GM19463 (cell line): ENCODE results near the gene LRRC52.

Experiments used
- ATAC-seq: cut with Tn5 transposase; IDR thresholded peaks from one replicate; pipeline ENCODE4 v1.9.1; 2021; ENCODE audit warnings: mild to moderate bottlenecking, moderate library complexity; ENCODE audit not compliant: unreplicated experiment

Gene LRRC52

DNA sequence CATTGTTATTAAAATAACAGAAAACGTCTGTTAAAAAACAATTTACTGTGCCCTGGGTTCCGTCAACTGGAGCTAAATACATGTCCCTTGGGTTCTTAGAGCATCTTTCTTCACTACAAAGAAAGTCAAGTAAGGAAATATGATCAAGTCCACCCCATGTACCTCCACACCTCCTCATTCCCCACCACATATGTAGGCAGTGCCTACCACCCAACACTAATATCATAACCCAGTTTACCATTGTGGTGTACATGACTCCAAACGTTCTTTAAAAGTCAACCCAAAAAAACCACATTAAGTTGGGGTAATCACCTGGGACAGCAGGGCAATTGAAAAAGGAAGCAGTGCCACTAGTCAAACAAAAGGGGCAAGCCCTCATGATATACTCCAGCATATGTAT, 7.8 kb upstream of the LRRC52 start:
- ATAC-seq: no peak

DNA sequence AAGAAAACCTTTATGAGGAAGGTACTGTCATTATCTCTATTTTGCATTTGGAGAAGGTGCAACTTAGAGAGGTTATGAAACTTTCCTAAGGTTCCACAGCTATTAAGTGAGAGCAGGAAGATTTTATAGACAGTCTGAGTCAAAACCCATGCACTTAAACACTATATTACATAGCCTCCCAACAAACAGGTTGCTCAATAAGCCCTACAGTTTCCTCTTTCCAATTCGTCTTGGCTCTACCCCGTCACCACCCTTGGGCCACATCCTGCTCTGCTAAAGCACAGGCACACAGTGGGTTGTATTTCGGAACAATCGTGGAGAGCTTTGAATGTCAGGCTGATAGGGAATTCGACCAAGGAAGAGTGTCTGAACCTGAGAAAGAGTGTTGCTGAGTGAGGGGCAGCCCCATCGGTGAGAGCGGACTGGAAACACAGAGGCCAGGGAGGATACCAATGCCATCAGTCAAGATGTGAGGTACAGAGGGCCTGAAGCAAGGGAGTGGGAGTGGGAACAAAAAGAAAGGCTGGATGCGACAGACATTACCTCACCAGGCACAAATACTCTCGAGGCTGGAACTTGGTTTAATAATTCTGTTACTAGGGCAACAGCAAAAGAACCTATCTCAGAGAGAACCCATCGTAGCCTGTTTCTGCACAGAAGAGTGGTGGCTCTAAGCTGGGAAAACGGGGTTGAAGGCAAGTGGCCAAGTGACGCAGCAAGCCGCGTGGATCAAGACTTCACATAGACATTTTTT, 6.3 kb upstream of the LRRC52 start:
- ATAC-seq: no peak

DNA sequence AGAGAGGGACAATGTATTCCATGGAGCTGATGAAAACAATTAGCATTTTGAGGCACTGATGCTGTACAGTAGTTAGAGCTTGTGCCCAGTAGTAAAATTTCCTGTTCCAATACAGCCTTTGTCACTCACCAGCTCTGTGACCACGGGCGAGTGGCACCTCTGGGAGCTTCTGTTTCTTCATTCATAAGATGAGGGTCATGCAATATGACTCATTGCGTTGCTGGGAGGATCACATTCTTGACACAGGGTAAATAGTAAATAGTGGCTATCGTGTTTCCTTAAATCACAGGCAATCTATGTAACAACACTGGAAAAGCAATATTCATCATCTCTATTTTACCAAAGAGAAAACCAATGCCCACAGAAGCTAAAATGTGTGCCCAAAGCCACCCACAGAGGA, 4.5 kb upstream of the LRRC52 start:
- ATAC-seq: no peak

DNA sequence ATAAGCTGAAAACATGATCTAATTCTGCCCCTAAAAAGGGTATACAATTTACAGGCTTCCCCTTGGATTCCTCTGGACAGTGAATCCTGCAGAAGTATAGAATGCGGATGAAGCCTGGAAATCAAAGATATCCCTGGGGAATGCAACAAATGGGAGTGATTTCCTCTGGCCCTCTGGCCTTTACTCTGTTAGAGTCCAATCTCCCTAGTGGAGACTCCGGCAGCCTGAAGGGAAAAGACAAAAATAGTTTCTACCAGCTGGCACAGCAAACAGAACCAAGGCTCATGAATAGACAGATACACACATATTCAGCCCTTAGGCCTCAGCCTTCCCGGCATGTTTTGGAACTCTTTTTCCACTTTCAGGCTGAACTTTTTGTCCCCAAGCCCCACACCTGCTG, 3.9 kb upstream of the LRRC52 start:
- no peak for ATAC-seq

DNA sequence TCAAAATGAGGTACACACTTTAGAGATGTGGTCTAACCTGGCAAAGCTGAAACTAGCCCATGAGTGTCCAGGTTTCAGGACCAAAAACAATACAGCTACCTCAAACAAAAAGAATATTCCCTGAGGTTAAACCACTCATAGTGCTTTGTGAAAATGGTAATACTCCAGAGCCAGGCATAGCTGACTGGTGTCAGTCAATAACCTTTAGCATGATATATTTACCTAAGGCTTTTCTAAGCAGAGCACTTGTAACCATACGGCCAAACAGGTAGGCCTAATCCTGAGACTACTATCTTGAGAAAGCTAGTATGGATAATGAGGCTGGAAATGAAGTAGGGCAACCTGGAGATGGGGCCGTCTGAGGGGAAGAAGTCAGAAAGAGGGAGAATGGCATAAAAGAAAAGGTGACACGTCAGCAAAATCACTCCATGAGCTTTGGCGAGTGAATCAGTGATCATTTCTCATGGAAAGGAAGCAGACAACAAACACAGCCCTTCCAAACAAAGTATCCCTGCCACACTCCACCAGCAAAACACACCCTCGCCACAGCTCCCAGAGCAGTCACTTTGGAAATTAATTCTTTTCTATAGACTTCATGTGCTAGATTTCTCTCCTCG, 1.7 kb upstream of the LRRC52 start:
- no peak for ATAC-seq

DNA sequence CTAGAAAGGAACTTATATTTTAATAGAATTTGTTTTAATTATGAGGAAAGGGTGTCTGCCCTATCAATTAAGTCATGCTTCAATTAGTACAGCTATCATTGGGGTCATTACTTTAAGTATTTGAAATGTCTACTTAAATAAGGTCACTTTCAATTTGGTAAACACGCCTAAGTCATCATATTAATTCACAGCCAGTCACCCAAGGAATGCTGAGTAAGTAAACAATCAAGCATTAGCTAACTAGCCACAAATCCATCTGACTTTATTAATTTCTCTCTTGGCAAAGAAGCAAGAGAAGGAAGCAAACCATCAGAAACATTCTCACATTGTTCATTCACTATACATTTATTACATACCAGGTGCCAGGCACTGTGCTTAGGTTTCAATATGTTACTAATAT, 1.2 kb upstream of the LRRC52 start:
- no peak for ATAC-seq

DNA sequence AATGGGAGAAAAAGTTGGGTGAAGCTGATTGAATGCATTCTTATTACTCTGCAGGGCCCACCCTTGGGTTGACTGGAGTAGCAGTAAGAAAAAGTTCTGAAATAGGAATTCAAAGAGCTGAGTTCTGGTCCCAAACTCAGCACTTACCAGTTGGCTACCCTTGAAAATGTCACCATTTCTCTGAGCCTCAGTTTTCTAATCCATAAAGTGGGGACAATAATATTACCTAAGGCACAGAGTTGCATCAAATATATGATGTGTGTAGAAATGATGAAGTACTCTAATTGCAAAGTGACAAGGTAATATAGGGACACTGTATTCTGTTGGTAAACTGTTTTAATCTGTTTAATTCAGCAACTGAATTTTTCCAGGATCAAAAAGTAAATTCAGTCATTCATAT, 1.2 kb downstream of the LRRC52 start:
- no peak for ATAC-seq

DNA sequence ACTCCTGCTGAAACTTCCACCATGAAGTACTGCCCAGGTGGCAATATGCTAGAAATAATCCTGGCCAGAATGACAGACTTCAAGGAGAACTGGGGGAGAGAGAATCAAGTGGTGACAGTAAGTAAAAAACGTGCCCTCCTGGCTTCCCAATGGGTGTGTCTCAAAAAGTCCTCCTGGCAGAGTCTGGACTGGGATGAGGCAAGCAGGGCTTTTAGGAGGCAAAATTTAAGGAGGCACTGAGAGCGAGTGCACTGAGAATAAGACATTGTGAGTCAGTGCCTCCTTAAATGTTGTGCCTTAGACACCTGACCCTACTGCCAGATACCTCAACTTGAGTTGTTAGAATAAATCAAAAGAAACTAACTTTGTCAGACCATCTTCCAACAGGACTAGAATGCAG, 2.2 kb downstream of the LRRC52 start:
- ATAC-seq: no peak

DNA sequence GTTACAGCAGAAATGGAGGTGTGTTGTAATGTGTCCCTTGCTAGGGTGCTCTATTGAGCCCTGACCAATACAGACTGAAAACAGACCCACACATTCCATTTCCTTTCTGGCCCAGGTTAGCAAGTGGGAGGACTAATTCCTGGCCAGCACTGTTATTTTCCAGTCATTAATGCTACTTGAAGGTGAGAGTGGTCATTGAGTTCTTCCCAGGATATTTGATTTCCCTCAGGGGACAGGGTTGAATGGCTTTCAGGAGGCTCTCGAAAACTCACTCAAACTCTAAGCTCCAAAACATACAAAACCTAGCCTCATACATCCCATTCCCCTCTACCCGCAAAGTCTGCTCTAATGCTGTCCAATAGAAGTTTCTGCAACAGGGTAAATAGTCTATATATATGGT, 6.2 kb downstream of the LRRC52 start:
- no peak for ATAC-seq

DNA sequence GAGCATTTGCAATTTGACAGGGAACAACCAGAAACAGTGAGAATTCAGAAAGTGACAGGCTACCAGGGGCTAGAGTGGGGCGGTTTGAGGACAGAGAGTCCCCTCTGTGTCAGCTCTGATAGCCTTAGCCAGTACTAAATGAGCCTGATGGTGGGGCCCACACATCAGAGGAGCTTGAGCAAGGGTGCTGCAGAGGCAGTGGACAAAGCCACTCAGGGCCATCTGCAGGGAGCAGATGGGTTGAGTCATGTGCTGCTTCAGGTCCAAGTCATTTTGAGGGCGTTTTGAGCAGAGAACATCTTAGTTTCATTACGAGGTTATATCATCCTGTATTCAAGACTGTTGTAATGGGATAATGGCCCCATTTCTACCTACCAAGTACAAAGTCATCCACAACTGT, 7.7 kb downstream of the LRRC52 start:
- ATAC-seq: no peak

DNA sequence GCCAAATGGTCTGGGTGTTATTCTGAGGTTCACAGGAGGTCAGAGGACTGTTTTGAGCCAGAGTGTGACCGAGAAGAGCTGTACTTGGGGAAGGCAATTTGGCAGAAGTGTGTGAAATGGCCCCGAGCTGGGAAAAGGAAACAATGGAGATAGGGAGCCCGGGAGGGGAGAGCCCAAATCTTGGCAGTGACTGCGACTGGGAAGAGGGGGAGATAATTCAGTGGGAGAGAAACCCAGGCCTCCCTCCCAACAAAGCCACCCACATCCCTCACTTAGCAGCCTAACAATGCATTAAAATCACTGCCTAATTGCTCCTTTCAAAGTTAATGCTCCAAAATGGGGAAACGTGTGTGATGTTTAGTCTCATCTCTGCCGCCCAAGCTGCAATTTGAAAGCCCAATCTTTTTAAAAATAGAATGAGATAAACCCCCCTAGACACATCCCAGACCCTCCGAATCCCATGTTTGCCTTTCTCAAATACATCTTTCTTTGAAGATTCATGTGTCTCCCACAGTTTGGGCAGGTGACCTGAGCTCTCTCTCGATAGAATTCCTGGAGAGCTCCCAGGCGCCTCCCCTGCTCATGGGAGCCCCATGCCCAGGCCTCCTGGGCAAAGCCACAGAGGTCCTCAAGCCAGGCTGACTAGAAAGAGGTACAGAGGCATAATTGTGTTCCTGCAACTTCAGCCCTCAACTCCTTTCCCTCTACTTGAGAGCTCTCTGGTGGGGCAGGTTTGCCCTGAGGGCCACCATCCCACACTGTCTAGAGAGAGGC, 17.3 kb downstream of the LRRC52 start:
- no peak for ATAC-seq

DNA sequence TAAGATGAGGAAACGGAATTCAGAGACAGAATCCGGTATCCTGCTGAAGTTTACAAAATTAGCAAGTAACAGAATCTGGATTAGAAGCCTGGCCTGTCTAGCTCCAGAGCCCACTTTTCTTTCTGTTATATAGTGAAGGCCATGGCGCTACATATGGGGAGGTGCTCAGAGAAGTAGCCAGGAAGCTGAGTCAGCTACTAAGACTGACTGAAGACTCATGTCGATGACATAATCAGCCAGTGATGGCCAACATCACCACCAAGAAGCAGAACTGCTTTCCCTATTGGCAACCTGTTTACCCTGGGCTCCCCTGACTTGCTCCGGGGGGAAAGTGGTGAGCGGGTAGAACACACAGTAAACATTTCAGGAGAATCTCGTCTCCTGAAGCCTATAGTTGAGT, 18.8 kb downstream of the LRRC52 start:
- no peak for ATAC-seq

DNA sequence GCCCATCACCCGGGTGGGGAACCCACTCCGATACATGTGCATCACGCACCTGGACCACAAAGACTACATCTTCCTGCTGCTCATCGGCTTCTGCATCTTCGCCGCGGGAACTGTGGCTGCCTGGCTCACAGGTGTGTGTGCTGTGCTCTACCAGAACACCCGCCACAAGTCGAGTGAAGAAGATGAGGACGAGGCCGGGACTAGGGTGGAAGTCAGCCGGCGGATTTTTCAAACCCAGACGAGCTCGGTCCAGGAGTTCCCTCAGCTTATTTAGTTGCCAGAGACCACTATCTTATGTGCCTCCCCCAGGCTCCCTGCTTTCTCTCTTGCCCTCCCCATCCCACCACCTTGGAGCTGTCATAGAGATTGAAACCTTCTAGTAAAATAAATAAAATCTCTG, 19.8 kb downstream of the LRRC52 start:
- ATAC-seq: no peak

DNA sequence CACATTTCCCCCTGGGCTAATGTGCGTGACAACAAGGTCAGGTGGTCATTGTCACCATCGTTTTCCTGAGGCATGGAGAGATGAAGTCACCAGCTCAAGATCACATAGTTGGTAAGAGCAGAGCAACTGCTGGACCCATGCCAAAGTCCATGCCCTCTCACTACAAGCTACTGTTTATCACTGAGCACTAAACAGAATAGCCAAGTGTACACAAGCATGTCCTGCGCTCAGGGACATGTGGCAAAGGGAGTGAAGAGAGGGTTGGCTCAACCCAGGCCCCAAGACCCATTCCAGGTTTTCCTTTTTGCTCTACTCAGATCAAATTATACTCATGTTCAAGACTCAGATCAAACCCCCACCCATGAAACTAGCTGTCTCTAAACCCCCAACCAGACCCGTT, 20.8 kb downstream of the LRRC52 start:
- no peak for ATAC-seq

DNA sequence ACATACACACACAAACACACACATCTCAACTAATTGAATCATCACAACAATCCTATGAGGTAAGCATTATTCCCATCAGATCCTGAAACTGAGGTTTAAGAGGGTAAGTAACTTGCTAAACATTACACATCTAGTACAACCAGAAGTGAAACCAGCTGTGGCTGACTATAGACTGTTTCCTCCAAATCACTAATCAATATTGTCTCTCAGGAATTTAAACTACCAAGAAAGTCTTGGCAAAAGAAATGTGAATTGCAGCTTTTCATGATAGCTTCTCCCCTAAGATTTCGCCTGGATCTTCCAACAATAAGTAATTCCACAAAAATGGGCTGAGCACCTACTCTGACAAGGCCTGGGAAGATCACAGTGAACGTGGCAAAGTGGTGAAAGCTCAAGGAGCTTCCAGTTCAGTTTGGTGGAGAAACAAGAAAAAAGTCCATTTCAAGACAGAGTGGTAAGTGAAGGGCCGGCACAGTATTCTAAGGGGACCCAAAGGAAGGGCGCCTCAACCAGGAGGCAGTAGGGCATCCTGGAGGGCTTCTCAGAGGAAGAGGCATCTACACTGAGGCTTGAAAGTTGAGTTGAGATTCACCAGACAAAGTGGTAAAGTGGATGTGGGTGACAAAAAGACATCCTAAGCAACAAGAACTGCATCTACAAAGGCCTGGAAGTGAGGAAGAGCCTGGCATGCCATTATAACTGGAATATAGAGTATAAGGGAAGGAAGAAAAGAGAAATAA, 22.1 kb downstream of the LRRC52 start:
- ATAC-seq: no peak

DNA sequence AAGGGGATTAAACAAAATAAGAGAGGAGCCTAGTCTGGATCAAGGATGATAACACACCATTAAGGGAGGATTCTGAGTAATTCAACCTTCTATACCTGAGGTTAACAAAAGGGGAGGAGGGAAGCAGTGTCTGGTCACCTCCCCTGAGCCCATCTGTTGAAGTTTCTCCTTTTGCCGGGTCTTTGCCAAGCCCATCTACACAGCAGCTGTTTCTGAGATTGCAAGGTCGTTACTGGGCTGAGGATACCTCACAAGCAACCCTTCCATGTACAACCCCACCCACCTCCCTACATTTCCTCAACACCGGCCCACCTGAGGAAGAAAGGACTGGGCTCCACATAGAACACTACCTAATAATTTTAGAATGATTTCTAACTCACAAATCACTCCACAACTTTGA, 26.3 kb downstream of the LRRC52 start:
- ATAC-seq: no peak

DNA sequence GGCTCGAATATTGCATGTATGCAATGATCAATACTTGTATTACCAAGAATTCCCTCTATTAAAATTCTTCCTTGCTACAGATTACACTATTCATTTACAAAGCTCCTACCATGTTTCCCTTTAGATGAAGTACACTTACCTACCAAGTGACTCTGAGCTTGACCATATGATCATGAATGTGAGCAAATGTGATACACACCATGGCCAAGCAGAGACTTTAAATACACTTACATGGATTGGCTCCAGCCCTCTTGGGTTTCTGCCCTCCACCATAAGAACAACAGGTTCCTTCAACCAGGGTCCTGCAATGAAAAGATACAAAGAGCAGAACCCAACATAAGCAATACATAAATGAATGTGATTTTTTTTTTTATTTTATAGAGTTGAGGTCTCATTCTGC, 30.0 kb downstream of the LRRC52 start:
- no peak for ATAC-seq

DNA sequence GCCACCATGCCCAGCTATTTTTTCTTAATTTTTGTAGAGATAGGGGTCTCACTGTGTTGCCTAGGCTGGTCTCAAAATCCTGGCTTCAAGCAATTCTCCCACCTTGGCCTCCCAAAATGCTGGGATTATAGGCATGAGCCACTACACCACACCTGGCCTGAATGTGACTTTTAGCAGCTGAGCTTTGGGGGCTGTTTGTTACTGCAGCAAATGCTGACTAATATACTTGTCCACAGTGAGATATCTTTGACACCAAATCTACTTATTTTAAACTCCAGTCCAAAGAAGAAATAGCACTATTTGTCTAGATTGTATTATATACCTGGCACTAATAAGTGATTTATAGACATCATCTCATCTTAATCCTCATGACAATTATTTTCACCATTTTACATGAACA, 30.5 kb downstream of the LRRC52 start:
- no peak for ATAC-seq

DNA sequence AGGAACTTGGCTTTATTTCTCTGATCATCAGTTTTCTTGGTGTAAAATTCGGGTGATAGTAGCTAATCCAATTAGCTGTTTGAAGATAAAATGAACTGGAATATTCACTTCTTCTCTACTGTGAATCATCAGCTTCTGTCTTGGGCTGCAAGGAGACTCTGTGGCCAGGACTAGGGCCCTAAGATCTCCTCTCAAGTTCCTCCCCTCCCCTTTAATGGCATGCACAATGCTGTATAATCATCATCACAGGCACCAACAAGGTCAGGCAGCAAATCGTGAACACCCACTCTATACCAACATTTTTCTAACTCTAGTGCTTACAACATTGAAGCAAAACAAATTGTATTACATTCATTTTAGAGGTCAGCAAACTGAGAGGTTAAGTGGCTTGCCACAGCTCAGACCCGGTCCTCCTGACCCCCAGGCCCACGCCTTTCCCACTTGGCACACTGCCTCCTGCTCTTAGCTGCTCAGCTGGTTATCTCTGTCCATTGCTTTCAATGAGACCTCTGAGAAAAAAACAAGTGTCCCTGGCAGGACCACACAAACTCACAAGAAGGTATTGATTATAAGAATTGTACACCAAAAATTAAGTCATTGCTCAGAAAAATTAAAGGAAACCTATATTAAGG, 31.8 kb downstream of the LRRC52 start:
- no peak for ATAC-seq

DNA sequence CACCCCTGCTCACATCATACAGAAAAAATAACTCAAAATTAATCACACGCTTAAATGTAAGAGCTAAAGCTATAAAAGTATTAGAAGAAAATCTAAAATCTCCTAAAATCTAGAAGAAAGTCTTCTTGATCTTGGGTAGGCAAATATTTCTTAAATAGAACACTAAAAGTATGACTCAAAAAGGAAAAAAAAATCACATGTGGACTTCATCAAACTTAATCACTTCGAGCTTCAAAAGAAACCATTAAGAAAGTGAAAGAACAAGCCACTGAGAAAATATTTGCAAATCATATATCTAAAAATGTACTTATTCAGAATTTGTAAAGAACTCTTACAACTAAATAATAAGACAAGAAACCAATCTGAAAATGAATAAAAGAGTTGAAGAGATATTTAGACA, 32.7 kb downstream of the LRRC52 start:
- no peak for ATAC-seq

DNA sequence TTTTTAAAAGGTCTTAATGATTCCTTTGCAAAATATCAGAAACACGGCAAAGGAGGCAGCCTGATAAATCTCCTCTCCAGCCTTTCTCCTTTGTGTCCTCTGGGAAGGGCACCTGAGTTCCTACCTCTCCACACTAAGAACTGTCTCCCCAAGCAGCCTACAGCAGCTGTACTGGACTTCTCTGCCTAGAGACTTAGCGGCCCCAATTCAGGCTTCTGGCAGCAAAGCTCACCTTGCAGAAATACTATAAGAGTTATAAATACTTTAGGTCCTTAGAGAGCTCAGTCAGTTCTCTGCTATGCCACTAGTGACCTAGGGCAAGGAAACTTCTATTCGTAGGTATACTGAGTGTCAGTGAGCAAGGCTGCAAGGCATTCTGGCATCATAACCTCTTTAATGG, 33.9 kb downstream of the LRRC52 start:
- no peak for ATAC-seq
